Endothelial cell of umbilical vein (primary cell): Measurements from ENCODE around the gene PDCD1.

ENCODE experiments used
- POLR2A ChIP-seq: IDR thresholded peaks from 2 replicates; pipeline ENCODE4 v1.6.1; 2012; ENCODE audit warnings: low read depth, mild to moderate bottlenecking, control low read depth, low read length
- POLR2AphosphoS5 ChIP-seq: IDR thresholded peaks from 2 replicates; pipeline ENCODE4 v1.6.1; 2012; ENCODE audit warnings: low read depth, mild to moderate bottlenecking, control low read depth, low read length, moderate library complexity; ENCODE audit not compliant: insufficient read depth
- TF ChIP-seq, protein P1 (sequence below), 2 donors: IDR thresholded peaks; 1 replicate in 1 of 2; 2 replicates in 1 of 2; pipeline ENCODE4 v1.5.1; 2011; ENCODE audit warnings: low read length in 2 of 2, mild to moderate bottlenecking in 2 of 2, moderate library complexity in 2 of 2, control low read depth in 1 of 2, inconsistent platforms in 1 of 2, low read depth in 1 of 2; ENCODE audit not compliant: insufficient read depth in 1 of 2; ENCODE audit errors: extremely low read depth in 1 of 2
- TF ChIP-seq, protein P2 (sequence below): IDR thresholded peaks from 2 replicates; pipeline ENCODE4 v1.6.1; 2011; ENCODE audit not compliant: insufficient read depth, insufficient read length

DNA sequence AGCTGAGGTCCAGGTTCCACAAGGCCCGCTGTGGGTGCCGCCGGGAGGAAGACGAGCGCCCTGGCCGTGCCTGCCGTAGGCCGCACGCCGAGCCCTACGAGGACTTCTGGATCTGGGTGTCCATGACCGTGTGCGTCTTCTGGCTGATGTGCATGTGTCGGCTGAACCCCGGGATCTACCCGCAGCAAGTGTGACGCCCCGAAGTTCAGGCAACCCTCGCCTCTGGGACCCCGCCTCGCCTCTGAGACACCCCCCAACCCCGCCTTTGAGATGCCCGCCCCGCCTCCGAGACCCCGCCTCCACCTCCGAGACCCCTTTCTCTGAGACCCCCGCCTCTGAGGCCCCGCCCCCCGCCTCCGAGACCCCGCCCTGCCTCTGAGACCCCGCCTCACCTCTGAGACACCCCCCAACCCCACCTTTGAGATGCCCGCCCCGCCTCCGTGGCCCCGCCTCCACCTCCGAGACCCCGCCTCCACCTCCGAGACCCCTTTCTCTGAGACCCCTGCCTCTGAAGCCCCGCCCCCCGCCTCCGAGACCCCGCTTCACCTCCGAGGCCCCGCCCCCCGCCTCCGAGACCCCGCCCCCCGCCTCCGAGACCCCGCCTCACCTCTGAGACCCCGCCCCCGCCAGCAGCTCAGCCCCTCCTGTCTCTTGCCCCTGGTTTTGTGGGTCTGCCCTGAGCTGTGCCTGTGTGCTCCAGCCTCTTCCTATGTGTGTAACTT is 14.5 kb upstream of the PDCD1 start:
- TF ChIP-seq POLR2AphosphoS5 (no peak), POLR2A (no peak)
- TF ChIP-seq, protein P1, sequence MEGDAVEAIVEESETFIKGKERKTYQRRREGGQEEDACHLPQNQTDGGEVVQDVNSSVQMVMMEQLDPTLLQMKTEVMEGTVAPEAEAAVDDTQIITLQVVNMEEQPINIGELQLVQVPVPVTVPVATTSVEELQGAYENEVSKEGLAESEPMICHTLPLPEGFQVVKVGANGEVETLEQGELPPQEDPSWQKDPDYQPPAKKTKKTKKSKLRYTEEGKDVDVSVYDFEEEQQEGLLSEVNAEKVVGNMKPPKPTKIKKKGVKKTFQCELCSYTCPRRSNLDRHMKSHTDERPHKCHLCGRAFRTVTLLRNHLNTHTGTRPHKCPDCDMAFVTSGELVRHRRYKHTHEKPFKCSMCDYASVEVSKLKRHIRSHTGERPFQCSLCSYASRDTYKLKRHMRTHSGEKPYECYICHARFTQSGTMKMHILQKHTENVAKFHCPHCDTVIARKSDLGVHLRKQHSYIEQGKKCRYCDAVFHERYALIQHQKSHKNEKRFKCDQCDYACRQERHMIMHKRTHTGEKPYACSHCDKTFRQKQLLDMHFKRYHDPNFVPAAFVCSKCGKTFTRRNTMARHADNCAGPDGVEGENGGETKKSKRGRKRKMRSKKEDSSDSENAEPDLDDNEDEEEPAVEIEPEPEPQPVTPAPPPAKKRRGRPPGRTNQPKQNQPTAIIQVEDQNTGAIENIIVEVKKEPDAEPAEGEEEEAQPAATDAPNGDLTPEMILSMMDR (IDR thresholded peaks at IDR 0.05; ENCODE audit: extremely low read depth in 1 of 2, insufficient read depth in 1 of 2, low read depth in 1 of 2, low read length in 2 of 2) = no peak
- TF ChIP-seq, protein P2, sequence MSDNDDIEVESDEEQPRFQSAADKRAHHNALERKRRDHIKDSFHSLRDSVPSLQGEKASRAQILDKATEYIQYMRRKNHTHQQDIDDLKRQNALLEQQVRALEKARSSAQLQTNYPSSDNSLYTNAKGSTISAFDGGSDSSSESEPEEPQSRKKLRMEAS = no peak
